ENCODE measurements around the gene SMAD2. TPM values are rescaled to one million over a fixed set of nuclear protein-coding genes. Genes with fewer than 3 reads are reported as not detected.
"Not testable (repeated sequence)": the region's sequence is repeated elsewhere in the genome, so short reads cannot be mapped to it uniquely, and the experiment has no call there.

SMAD2 gene
- total RNA-seq, 1 donor from 2014 or later = 28.5 TPM

DNA sequence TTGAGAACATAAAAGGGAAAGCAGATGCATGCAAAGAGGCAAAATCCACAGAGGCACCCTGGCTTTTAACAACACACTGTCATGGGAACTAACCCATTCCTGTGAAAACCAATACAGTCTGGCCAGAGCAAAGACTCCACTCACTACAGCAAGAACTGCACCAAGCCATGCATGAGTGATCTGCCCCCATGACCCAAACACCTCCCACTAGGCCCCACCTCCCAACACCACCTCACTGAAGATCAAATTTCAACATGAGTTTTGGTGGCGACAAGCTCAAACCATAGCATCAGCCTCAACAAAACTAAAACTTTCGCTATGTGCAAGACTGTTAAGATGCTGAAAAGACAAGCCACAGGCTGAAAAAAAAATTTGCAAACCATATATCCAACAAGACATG lies 162.8 kb downstream of the SMAD2 start:
- intact Hi-C loops (cut with DNase I) = no loop called here
- H3K4me3 ChIP-seq = no peak overlapping the region
- no peak overlapping the region for H3K27ac ChIP-seq
- H3K36me3 ChIP-seq = no peaks in the 10 kb centered on the region
- DNase-seq (ENCODE audit: extremely low spot score in 2 of 2) = no peak
- no peaks in the 10 kb centered on the region for H3K9me3 ChIP-seq
- H3K4me1 ChIP-seq = no peaks in the 10 kb centered on the region
- TF ChIP-seq, protein P1, sequence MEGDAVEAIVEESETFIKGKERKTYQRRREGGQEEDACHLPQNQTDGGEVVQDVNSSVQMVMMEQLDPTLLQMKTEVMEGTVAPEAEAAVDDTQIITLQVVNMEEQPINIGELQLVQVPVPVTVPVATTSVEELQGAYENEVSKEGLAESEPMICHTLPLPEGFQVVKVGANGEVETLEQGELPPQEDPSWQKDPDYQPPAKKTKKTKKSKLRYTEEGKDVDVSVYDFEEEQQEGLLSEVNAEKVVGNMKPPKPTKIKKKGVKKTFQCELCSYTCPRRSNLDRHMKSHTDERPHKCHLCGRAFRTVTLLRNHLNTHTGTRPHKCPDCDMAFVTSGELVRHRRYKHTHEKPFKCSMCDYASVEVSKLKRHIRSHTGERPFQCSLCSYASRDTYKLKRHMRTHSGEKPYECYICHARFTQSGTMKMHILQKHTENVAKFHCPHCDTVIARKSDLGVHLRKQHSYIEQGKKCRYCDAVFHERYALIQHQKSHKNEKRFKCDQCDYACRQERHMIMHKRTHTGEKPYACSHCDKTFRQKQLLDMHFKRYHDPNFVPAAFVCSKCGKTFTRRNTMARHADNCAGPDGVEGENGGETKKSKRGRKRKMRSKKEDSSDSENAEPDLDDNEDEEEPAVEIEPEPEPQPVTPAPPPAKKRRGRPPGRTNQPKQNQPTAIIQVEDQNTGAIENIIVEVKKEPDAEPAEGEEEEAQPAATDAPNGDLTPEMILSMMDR (IDR thresholded peaks at IDR 0.05) = no peak
- no peak for TF ChIP-seq POLR2A (IDR thresholded peaks at IDR 0.05)
- H3K27me3 ChIP-seq = no peaks in the 10 kb centered on the region

- DNase-seq (ENCODE audit: extremely low spot score in 2 of 2); H3K27me3 ChIP-seq; H3K9me3 ChIP-seq; H3K4me1 ChIP-seq; H3K36me3 ChIP-seq; H3K27ac ChIP-seq; H3K4me3 ChIP-seq; intact Hi-C loops (cut with DNase I): not testable (repeated sequence)
These were observed 163.3 kb downstream of the SMAD2 start for GRCh38 chr18:47767198-47767597.

Small RNA genes lying within 50 kb of the gene (small RNA-seq; reads per million reads assigned to genes)
- gene AC120349.2 = not detected
- not detected for gene MTCO2P2
